ENCODE measurements around the gene DNMT3A. TPM values are rescaled to one million over a fixed set of nuclear protein-coding genes. Genes with fewer than 3 reads are reported as not detected.

DNMT3A gene
- total and polyA plus RNA-seq, 2 of the 8 experiments (the other 6 are each of a cell fraction or from before 2014, with no cell fraction given): 33.6 to 178 TPM

DNA sequence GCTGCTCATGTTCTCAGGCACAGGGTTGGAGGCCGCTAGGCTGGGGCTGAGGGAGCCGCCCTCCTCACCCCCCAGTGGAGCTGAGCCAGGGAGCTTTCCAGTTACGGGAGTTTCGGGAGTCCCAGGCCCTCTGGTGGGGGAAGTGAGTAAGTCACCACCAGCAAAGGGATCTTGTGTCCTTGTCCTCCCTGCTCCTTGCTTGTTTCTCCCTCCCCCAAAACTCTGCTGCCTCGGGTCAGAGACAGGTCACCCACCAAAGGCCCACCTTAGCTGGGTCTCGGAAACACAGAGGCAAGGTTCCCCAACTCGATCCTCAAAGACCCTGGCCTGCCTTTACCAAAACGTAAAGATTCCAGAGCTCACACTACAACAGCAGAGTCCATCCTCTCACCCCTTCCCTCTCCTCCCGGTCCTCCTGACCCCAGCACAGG is 112.9 kb downstream of the DNMT3A start (continued):
- TF ChIP-seq, protein P1, sequence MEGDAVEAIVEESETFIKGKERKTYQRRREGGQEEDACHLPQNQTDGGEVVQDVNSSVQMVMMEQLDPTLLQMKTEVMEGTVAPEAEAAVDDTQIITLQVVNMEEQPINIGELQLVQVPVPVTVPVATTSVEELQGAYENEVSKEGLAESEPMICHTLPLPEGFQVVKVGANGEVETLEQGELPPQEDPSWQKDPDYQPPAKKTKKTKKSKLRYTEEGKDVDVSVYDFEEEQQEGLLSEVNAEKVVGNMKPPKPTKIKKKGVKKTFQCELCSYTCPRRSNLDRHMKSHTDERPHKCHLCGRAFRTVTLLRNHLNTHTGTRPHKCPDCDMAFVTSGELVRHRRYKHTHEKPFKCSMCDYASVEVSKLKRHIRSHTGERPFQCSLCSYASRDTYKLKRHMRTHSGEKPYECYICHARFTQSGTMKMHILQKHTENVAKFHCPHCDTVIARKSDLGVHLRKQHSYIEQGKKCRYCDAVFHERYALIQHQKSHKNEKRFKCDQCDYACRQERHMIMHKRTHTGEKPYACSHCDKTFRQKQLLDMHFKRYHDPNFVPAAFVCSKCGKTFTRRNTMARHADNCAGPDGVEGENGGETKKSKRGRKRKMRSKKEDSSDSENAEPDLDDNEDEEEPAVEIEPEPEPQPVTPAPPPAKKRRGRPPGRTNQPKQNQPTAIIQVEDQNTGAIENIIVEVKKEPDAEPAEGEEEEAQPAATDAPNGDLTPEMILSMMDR (IDR thresholded peaks at IDR 0.05; ENCODE audit: control extremely low read depth in 1 of 3, insufficient read depth in 1 of 3, low read depth in 1 of 3, low read length in 3 of 3): peak; percentile 78 to 98 (median 96)
- TF ChIP-seq SP2 (IDR thresholded peaks at IDR 0.05; ENCODE audit: low read length): no peak
